Measurements from ENCODE around the gene COX19.
A peak's percentile ranks its signal among the peaks of the same experiment; 100 is the strongest.
"Not testable (repeated sequence)": the region's sequence is repeated elsewhere in the genome, so short reads cannot be mapped to it uniquely, and the experiment has no call there.

COX19 gene

DNA sequence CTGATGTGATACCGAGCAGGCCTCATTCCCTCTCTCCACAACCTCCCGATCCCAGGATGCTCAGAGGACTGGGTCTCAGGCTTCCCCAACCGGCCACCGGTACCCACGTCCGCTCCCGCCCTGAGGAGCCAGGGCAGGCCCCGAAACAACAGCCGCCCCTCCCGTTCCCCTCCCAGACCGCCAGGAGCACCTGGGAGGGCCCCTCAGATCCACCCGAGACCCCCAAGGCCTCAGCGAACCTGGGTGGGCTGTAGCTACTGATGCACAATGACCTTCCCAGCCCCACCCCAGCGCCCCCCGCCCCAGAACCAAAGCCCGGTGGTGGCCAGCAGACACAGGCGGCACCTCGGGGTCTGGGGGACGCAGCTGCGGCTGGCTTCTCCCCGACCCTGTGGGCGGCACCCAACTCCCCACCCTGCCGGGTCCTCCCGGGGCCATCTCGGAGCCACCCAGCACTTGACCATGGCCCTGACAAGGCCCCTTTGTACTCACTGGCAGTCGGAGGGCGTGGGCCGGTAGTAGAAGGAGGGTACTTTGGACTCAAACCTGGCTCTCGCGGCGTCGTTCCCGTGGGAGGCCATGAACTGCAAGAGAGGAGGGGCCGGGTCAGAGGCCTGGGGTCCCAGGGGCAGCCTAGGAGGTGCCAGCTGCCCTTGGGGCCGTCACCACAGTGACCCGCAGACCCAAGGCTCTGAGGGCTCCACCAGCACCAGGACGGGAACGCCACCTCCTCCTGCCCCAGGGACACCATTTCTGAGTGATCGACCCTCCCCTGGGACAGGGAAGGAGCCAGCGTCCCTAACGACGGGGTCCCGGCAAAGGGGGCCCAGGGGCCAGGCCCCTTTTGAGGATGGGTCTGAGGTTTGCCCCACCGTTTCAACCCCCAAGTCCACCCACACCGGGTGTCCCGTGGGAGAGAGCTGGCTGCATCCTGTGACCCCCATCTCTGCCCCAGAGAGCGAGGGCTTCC lies 49.0 kb downstream of the COX19 start:
- DNase-seq (ENCODE audit: low read depth, low spot score) = no peak

DNA sequence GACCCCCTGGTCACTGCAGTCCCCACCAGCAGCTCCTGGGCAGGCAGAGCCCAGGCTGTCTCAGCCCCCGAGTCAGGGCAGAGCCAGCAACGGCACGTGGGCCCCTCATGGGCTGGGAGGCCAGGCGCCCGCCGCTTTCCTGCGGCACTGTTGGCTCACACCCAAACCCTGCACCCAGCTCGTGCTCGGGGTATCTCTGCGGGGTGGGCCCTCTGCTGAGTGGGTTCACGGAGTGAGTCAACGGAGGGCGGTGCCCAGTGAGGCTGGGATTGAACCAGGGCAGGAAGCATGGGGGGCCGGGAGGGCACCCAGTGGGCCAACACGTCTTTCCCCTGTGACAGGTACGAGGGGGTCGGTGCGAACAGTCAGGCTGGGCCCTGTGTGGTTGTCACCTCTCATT lies 49.7 kb downstream of the COX19 start:
- DNase-seq (ENCODE audit: low read depth, low spot score) = no peak

DNA sequence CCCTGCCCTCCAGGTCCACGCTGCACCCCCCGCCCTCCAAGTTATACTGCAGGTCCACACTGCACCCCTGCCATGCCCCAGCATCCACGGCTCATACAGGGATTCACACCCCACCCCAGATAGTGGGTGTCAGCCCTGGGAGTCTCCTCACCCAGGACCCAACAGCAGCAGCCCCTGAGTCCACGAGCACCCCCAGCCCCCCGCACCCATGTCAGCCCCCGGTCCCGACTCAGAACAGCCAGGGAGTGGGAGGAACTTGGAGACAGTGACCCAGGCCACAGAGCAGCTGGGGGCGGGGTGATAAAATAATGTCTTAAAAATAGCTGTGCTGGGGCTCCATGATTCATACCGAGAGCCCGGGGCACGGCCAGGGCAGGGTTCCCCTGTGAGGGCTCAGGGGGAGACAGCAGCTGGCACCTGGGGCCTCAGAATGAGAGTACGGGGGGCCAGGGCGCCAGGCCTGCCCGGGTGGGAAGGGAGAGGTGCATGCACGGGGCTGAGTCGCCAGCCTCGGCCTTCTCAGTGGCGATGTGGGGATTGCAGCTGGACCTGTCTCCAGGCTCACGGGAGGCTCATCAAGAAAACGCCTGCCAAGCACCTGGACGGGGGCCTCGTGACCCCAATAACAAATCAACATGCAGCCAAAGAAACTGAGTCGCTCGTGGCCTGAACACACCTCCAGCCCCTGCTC lies 50.7 kb downstream of the COX19 start:
- DNase-seq (ENCODE audit: low read depth, low spot score) = no peak

DNA sequence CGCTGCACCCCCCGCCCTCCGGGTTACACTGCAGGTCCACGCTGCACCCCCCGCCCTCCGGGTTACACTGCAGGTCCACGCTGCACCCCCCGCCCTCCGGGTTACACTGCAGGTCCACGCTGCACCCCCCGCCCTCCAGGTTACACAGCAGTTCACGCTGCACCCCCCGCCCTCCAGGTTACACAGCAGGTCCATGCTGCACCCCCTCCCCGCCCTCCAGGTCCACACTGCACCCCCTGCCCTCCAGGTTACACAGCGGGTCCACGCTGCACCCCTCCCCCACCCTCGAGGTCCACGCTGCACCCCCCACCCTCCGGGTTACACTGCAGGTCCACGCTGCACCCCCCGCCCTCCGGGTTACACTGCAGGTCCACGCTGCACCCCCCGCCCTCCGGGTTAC lies 51.3 kb downstream of the COX19 start:
- not testable (repeated sequence) for DNase-seq (ENCODE audit: low read depth, low spot score)

DNA sequence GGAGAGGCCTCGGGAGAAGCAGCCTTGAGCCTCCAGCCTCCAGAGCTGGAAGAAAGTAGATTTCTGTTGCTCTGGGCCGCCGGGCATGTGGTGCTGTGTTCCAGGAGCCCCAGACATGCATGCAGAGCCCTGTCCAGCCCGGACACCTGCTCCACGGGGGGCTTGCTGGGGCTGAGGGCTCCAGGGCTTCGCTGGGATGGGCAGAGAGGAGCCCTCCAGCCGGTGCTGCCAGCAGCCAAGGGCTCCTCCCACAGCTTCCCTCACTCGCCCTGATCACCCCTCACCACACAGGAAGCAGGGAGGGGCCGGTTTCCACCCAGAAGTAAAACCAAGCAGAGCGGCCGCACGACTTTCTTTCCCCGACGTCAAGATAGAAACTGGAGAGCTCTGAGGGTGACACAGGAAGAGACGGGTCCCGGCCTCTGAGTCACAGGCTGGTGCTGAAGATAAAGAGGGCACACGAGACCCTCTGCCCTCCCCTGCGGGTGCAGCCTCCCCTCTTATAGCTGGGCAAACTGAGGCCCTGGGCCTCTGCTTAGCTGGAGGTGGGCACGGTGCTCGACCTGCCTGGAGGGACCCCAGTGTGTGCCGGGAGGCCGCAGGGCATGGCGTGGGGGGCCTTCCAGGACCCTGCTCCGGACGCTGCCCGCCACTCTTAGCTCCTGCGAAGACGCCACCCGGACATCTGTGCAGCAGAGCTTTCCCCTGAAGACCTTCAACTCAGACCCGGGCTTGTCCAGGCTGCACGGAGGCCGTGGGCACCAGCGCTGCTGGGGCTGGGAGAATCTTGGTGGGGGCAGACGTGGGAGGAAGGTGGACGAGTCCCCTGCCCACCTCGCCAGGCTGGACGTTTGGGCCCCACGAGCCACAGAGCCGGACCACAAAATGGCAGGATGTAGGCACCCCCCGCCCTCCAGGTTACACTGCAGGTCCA lies 52.0 kb downstream of the COX19 start:
- peak; percentile 49 for DNase-seq (ENCODE audit: low read depth, low spot score)

DNA sequence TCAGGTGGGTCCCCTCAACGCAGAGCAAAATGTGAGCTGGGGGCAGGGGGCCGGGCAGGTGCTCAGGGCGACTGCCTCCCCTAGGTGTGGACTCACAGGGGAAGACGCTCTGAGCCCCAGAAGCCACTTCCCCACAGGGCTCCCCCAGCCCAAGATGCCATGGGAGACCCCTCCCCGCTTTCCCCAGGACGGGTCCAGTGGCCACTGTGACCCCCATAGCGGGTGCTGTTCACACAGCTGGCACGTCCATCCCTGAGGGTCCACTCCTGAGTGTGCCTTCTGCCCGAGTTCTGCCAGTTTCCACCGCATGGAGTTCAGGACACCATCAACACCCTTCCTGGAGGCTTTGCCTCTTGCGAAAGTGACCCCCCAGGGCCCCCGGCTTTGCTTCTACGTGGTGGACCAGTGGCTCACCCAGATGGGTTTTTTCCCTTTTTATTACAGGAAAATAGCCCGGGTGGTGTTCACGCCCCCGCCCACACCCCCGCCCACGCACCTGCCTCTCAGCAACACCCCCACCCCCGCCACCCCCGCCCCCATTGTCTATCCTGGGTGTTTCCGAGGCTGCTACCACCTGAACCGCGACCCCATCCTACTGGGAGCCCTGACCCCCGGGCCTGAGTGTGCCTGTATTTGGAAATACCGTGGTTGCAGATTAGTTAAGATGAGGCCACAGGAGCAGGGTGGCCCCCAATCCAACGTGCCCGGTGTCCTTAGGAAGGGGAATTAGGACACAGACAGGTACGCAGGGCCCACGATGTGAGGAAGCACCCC lies 52.8 kb downstream of the COX19 start:
- DNase-seq (ENCODE audit: low read depth, low spot score) = no peak

DNA sequence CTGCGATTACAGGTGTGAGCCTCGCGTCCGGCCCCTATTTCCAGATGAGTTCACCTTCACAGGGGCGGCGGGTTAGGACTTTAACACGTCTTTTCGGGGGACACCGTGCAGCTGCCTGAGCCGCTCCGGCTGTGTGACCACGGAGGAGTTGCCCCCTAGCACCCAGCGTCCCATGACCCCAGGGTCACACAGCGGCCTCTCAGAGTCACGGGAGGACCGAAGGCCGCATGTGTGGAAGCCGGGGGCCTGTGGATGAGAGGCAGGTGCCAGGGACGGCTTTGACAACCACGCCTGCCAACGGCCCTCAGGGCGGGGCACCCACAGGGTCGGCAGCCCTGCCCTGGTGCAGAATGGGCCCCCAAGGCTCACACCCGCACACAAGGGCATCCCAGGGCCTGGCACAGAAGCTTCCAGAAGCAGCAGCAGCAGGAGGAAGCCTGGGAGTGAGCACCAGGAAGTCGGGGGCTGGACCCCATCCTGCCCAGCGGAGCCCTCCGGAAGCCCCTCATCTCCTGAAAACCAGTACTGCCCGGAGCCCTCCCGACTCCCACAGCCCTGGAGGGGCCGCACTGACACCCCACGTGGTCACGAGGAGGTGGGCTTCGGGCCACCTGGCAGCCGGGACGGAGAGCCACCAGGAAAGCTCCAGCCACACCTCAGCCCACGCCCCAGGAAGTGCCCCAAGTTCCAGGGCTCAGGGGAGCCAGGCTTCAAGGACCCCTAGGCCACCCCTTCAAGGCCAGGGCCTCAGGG lies 53.6 kb downstream of the COX19 start:
- DNase-seq (ENCODE audit: low read depth, low spot score) = no peak

DNA sequence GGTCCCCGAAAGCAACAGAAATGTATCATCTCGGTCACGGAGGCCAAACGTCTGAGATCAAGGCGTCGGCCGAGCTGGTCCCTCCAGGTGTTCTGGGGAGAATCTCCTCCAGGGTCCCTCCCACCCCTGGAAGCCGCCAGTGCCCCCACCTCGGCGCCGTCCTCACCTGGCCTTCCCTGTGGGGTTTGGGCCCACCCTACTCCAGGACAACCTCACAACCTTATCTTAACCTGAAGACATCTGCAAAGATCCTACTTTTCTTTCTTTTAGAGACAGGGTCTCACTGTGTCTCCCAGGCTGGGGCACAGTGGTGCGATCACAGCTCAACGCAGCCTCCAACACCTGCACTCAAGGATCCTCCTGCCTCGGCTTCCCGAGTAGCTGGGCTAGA lies 54.3 kb downstream of the COX19 start:
- no peak for DNase-seq (ENCODE audit: low read depth, low spot score)

DNA sequence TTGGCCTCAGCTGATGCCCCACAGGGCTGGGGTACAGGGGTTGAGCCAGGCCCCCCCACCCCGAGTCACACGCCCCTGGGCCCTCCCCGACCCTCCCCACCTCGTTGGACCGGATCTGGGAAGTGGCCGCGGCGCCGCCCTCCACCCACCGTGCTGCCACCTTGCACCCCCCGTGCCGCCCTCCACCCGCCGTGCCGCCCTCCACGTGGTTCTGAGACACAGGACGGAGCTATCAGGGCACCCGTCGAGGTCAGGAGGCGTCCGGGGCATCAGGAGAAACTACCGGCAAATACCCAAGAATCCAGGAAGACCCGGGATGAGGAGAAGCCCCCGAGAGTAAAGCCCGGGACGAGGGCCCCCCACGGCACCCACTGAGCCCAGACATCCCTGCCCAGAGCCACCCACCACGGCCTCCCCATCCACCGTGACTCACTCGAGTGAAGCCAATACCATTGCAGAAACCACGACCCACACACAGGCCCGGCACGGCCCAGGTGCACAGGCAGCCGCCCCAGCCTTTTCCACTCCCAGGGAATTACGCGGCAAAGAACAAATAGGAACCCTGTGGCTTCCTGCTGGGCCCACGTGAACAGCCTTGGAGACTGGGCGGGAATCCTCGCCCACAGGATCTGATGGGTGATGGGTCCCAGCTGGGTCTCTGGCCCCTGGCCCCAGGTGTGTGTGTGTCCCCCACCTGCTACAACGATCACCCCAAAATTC lies 54.8 kb downstream of the COX19 start:
- no peak for DNase-seq (ENCODE audit: low read depth, low spot score)

DNA sequence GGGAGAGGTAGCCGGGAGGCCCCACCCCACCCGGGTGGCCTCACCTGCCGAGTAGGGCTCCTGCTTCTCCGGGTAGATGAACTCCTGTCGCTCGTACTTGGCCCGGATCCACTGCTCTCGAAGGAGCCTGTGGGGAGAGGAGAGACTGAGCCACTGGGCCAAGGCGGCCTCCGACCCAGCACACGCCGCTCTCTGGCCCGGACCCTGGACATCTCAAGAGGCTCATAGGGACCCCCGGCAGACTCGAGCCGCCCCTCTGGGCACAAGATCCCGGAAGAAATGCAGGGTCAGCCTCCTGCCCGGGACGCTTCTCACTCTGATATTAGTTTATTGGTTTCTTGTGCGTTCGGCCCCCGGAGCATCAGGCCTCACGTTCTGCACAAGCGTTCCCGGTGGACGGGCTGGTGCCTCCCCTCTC lies 55.4 kb downstream of the COX19 start:
- no peak for DNase-seq (ENCODE audit: low read depth, low spot score)

DNA sequence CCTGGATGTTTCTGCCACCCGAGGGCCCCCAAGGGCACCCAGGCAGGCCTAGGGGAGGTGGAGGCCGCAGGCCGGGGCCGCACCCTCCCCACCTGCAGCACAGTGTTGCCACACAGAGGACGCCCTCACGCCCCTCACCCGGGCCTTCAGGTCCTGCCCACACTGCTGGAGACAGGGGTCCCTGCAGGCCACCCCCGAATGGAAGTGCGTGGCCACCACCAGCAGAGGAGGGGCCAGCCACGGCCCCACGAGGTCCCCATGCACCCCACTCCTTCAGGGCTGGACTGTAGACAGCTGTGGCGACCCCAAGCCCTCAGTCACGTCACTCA lies 56.3 kb downstream of the COX19 start:
- no peak for DNase-seq (ENCODE audit: low read depth, low spot score)

DNA sequence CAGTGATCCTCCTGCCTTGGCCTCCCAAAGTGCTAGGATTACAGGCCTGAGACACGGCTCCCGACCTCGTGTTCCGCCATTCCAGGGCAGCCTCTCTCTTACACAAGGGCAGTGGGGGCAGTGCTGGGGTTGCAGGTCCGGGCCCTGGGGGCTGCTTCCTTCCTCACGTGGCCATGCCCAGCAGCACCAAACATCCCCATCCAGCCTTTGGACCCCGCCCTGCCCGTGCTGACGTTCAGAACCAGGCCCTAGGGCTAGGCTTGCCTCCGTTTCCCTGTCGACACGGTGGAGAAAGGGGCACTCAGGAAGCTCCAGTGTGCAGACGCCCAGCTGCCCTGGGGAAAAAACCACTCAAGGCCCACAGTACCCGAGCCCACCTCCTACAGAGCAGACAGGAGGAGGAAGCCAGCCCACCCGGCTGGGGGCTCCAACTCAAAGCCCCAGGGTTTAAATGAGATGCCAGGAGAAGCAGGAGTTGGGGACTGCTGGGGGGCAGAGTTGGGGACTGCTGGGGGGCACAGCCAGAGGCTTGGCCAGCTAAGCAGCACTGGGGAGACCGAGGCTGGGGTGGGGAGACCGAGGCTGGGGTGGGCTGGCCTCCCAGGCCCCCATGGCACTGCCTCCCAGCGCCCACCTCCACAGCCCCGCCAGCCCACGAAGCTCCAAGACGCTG lies 56.8 kb downstream of the COX19 start:
- DNase-seq (ENCODE audit: low read depth, low spot score) = no peak

DNA sequence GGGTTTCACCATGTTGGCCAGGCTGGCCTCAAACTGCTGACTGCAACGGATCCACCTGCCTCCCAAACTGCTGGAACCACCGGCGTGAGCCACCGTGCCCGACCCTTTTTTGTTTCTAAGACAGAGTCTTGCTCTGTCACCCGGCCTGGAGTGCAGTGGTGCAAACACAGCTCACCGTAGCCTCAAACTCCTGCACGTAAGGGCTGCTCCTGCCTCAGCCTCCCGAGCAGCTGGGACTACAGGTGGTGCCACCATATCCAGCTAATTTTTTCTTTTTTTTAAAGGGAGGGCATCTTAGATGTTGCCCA lies 57.3 kb downstream of the COX19 start:
- no peak for DNase-seq (ENCODE audit: low read depth, low spot score)

DNA sequence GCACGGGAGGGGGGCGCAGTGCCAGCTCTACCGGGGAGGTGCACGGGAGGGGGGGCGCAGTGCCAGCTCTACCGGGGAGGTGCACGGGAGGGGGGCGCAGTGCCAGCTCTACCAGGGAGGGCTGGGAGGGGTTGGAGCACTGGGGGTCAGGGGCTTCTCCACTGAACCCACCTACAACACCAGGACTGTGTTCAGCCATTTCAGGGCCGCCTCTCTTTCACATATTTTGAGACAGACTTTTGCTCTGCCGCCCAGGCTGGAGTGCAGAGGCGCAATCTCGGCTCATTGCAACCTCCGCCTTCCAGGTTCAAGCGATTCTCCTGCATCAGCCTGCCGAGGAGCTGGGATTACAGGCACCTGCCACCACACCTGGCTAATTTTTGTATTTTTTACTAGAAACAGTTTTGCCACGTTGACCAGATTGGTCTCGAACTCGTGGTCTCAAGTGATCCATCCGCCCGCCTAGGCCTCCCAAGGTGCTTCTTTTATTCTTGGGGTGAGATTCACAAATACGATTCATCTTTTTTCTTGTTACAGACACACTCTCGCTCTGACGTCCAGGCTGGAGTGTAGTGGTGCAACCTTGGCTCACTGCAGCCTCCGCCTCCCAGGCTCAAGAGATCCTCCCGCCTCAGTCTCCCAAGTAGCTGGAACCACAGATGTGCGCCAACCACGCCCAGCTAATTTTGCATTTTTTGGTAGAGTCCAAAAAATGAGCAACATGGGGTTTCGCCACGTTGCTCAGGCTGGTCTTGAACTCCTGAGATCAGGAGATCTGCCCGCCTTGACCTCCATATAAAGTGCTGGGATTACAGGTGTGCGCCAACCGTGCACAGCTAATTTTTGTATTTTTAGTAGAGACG lies 57.9 kb downstream of the COX19 start:
- no peak for DNase-seq (ENCODE audit: low read depth, low spot score)

DNA sequence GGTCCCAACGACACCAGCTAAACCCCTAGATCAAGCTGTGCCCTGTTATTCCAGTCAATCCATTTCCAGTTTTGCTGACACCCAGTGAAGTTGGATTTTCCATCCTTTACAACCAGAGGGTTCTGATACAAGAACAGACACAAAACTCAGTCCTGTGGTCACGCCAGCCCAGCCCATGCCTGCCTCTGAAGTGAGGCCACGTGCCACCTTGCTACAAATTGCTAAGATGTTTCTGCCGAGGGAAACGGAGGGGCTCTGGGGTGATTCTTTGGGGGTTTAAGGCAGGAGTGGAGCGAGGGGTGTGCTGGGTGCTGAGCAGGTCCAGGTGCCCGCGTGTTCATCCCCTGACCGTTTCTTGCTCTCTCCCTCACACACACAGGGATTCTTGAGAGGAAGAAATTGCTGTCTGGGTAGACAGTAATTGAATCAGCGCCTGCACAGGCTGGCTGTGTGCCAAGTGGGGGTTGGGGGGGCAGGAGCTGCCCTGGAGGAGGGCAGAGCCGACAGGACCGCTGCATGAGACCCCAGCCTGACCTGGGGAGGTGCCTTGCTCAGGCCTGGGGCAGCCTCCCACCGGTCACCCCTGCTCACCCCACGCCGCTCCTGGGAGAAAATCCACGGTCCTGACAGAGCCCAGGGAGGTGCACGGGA lies 58.9 kb downstream of the COX19 start:
- DNase-seq (ENCODE audit: low read depth, low spot score) = no peak

Data from astrocyte of the hippocampus (primary cell).